ENCODE measurements around the gene STPG3. TPM values are rescaled to one million over a fixed set of nuclear protein-coding genes. Genes with fewer than 3 reads are reported as not detected.
A peak's percentile ranks its signal among the peaks of the same experiment; 100 is the strongest.

Gene STPG3
- total and polyA plus RNA-seq, 9 of the 15 experiments (the other 6 are each of a cell fraction or from before 2014, with no cell fraction given) = not detected

GRCh38 chr9:137223078-137223970 is 27.8 kb upstream of the STPG3 start (continued):
- TF ChIP-seq SMAD4 (CRISPR knock-in tag; conservative IDR thresholded peaks at IDR 0.05) (no peak; the same call in 1 of the 2 replicates), MAZ (CRISPR knock-in tag; conservative IDR thresholded peaks at IDR 0.05 in 1 of 2, IDR thresholded peaks at IDR 0.05 in 1 of 2) (peak; percentile 16 to 50; a peak in 3 of 4 replicates), NEUROD1 (IDR thresholded peaks at IDR 0.05; ENCODE audit: borderline replicate concordance, low read depth, low read length, partially characterized antibody) (peak; percentile 96), ATF7 (IDR thresholded peaks at IDR 0.05) (peak; percentile 56; the same call in 1 of the 2 replicates), HDGF (IDR thresholded peaks at IDR 0.05) (0 out of 2 replicates have a peak, but pooled peaks have one; percentile 56), SIN3B (IDR thresholded peaks at IDR 0.05; ENCODE audit: low read depth) (peak; percentile 81), ZBTB7A (IDR thresholded peaks at IDR 0.05; ENCODE audit: borderline replicate concordance, control insufficient read depth, low read depth, low read length) (peak; percentile 50), NRF1 (conservative IDR thresholded peaks at IDR 0.05 in 1 of 2, IDR thresholded peaks at IDR 0.05 in 1 of 2) (peak; percentile 97), SIN3A (IDR thresholded peaks at IDR 0.05; ENCODE audit: borderline replicate concordance in 2 of 2, control insufficient read depth in 1 of 2, low read depth in 2 of 2, low read length in 2 of 2) (no peak), HDAC8 (tag; IDR thresholded peaks at IDR 0.05) (no peak), SP1 (CRISPR knock-in tag; IDR thresholded peaks at IDR 0.05) (peak; percentile 65), DIDO1 (tag; IDR thresholded peaks at IDR 0.05; ENCODE audit: low read depth) (peak; percentile 15; the same call in 1 of the 2 replicates), SUPT5H (IDR thresholded peaks at IDR 0.05) (peak; percentile 83), RBFOX2 (IDR thresholded peaks at IDR 0.05; ENCODE audit: low read depth, low read length) (peak; percentile 84), EP400 (IDR thresholded peaks at IDR 0.05) (peak; percentile 67; the same call in 1 of the 2 replicates), FOXA3 (CRISPR knock-in tag; conservative IDR thresholded peaks at IDR 0.05 in 1 of 2, IDR thresholded peaks at IDR 0.05 in 1 of 2) (peak in 1 of 2 experiments; percentile 50; a peak in 1 of 4 replicates), L3MBTL2 (IDR thresholded peaks at IDR 0.05) (peak; percentile 20; the same call in 1 of the 2 replicates)
- TF ChIP-seq, protein P1, sequence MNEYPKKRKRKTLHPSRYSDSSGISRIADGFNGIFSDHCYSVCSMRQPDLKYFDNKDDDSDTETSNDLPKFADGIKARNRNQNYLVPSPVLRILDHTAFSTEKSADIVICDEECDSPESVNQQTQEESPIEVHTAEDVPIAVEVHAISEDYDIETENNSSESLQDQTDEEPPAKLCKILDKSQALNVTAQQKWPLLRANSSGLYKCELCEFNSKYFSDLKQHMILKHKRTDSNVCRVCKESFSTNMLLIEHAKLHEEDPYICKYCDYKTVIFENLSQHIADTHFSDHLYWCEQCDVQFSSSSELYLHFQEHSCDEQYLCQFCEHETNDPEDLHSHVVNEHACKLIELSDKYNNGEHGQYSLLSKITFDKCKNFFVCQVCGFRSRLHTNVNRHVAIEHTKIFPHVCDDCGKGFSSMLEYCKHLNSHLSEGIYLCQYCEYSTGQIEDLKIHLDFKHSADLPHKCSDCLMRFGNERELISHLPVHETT (CRISPR knock-in tag; conservative IDR thresholded peaks at IDR 0.05 in 1 of 2, IDR thresholded peaks at IDR 0.05 in 1 of 2) = peak in 1 of 2 experiments; percentile 85; a peak in 2 of 4 replicates
- TF ChIP-seq, protein P2, sequence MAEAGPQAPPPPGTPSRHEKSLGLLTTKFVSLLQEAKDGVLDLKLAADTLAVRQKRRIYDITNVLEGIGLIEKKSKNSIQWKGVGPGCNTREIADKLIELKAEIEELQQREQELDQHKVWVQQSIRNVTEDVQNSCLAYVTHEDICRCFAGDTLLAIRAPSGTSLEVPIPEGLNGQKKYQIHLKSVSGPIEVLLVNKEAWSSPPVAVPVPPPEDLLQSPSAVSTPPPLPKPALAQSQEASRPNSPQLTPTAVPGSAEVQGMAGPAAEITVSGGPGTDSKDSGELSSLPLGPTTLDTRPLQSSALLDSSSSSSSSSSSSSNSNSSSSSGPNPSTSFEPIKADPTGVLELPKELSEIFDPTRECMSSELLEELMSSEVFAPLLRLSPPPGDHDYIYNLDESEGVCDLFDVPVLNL (CRISPR knock-in tag; IDR thresholded peaks at IDR 0.05; ENCODE audit: low read depth) = no peak
- TF ChIP-seq, protein P3, sequence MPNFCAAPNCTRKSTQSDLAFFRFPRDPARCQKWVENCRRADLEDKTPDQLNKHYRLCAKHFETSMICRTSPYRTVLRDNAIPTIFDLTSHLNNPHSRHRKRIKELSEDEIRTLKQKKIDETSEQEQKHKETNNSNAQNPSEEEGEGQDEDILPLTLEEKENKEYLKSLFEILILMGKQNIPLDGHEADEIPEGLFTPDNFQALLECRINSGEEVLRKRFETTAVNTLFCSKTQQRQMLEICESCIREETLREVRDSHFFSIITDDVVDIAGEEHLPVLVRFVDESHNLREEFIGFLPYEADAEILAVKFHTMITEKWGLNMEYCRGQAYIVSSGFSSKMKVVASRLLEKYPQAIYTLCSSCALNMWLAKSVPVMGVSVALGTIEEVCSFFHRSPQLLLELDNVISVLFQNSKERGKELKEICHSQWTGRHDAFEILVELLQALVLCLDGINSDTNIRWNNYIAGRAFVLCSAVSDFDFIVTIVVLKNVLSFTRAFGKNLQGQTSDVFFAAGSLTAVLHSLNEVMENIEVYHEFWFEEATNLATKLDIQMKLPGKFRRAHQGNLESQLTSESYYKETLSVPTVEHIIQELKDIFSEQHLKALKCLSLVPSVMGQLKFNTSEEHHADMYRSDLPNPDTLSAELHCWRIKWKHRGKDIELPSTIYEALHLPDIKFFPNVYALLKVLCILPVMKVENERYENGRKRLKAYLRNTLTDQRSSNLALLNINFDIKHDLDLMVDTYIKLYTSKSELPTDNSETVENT (CRISPR knock-in tag; IDR thresholded peaks at IDR 0.05) = peak; percentile 64; the same call in 1 of the 2 replicates
